ENCODE measurements around the gene WRAP73. TPM values are rescaled to one million over a fixed set of nuclear protein-coding genes. Genes with fewer than 3 reads are reported as not detected.

The WRAP73 gene
- total and polyA plus RNA-seq, 2 experiments from 2014 or later: 14.7 to 28.8 TPM

DNA sequence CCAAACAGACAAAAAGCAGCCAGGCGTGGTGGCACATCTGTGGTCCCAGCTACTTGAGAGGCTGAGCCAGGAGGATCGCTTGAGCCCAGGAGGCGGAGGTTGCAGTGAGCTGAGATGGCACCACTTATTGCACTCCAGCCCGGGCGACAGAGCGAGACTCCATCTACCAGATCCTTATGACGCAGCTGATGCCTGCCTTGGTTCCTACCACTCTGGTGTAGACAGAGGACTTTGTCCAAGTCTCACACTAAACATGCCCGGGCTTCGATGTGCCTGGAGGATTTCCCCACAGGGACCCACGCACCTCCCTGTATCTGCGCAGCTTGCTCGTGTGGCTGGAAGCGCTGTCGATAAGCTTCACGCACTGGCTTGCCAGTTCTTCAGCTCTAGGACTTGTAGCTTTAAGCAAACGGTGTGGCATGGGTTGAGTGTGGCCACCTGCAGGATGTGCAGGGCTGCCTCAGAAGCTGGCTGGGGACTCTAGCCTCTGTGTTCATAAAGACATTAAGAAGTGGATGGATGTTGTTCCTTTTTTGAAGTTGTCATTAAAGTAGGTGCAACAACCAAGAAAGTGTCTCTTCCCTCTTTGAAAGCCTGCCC, 20.2 kb downstream of the WRAP73 start:
- Histone ChIP-seq H3K4me2 (no peak overlapping the region), H3K9me2 (replicated peaks; ENCODE audit: insufficient read depth) (no peaks in the 10 kb centered on the region), H3K27me3 (no peaks in the 10 kb centered on the region), H3K36me3 (replicated peaks; ENCODE audit: insufficient read depth, low read depth) (no peaks in the 10 kb centered on the region), H4K20me1 (ENCODE audit: insufficient read depth, poor library complexity, severe bottlenecking) (no peaks in the 10 kb centered on the region), H3K9me3 (ENCODE audit: low read depth) (no peaks in the 10 kb centered on the region), H3K4me1 (ENCODE audit: insufficient read depth) (peaks cover 8% of the 10 kb centered on the region), H3K27ac (no peak overlapping the region), H3K4me3 (no peak overlapping the region), H3K79me2 (peaks cover 11% of the 10 kb centered on the region), H2AFZ (no peak overlapping the region)
- no peak for DNase-seq (ENCODE audit: low spot score)
- 96% methylated on average over 16 of the region's 16 CpGs for whole genome bisulfite sequencing (ENCODE audit: low lambda C conversion rate, missing lambda C conversion rate)
- TF ChIP-seq CTCF (IDR thresholded peaks at IDR 0.05; ENCODE audit: poor library complexity) (no peak), EZH2phosphoT487 (IDR thresholded peaks at IDR 0.05; ENCODE audit: low read depth, severe bottlenecking, unreplicated experiment) (no peak), EZH2 (IDR thresholded peaks at IDR 0.05; ENCODE audit: borderline replicate concordance) (no peak)

- DNase-seq (ENCODE audit: low spot score): no peak
- 71% methylated on average over 10 of the region's 10 CpGs for WGBS (ENCODE audit: low lambda C conversion rate, missing lambda C conversion rate)
Observed at GRCh38 chr1:3628445-3628844, 21.5 kb downstream of the WRAP73 start.

GRCh38 chr1:3627515-3628253, 22.2 kb downstream of the WRAP73 start:
- H2AFZ ChIP-seq: no peak overlapping the region
- no peak for DNase-seq (ENCODE audit: low spot score)
- no peaks in the 10 kb centered on the region for H3K27me3 ChIP-seq
- no peaks in the 10 kb centered on the region for H4K20me1 ChIP-seq (ENCODE audit: insufficient read depth, poor library complexity, severe bottlenecking)
- no peaks in the 10 kb centered on the region for H3K9me2 ChIP-seq (replicated peaks; ENCODE audit: insufficient read depth)
- 95% methylated on average over 25 of the region's 26 CpGs for WGBS (ENCODE audit: low lambda C conversion rate, missing lambda C conversion rate)
- H3K4me3 ChIP-seq: no peak overlapping the region
- peaks cover 8% of the 10 kb centered on the region for H3K4me1 ChIP-seq (ENCODE audit: insufficient read depth)
- TF ChIP-seq CTCF (IDR thresholded peaks at IDR 0.05; ENCODE audit: poor library complexity) (no peak), EZH2 (IDR thresholded peaks at IDR 0.05; ENCODE audit: borderline replicate concordance) (no peak), EZH2phosphoT487 (IDR thresholded peaks at IDR 0.05; ENCODE audit: low read depth, severe bottlenecking, unreplicated experiment) (no peak)
- H3K9me3 ChIP-seq (ENCODE audit: low read depth): no peaks in the 10 kb centered on the region
- peaks cover 25% of the 10 kb centered on the region for H3K79me2 ChIP-seq
- no peak overlapping the region for H3K27ac ChIP-seq
- H3K4me2 ChIP-seq: no peak overlapping the region
- no peaks in the 10 kb centered on the region for H3K36me3 ChIP-seq (replicated peaks; ENCODE audit: insufficient read depth, low read depth)

More at GRCh38 chr1:3628445-3628844, 21.5 kb downstream of the WRAP73 start:
- no peaks in the 10 kb centered on the region for H3K27me3 ChIP-seq
- no peaks in the 10 kb centered on the region for H3K9me3 ChIP-seq (ENCODE audit: low read depth)
- H3K36me3 ChIP-seq (replicated peaks; ENCODE audit: insufficient read depth, low read depth): no peaks in the 10 kb centered on the region
- H3K9me2 ChIP-seq (replicated peaks; ENCODE audit: insufficient read depth): no peaks in the 10 kb centered on the region
- no peak for TF ChIP-seq EZH2 (IDR thresholded peaks at IDR 0.05; ENCODE audit: borderline replicate concordance)
- TF ChIP-seq EZH2phosphoT487 (IDR thresholded peaks at IDR 0.05; ENCODE audit: low read depth, severe bottlenecking, unreplicated experiment): no peak
- no peak for TF ChIP-seq CTCF (IDR thresholded peaks at IDR 0.05; ENCODE audit: poor library complexity)
- no peak overlapping the region for H3K27ac ChIP-seq
- peaks cover 17% of the 10 kb centered on the region for H3K79me2 ChIP-seq
- peaks cover 8% of the 10 kb centered on the region for H3K4me1 ChIP-seq (ENCODE audit: insufficient read depth)
- H3K4me2 ChIP-seq: no peak overlapping the region
- no peak overlapping the region for H3K4me3 ChIP-seq
- H4K20me1 ChIP-seq (ENCODE audit: insufficient read depth, poor library complexity, severe bottlenecking): no peaks in the 10 kb centered on the region
- H2AFZ ChIP-seq: no peak overlapping the region
